ENCODE measurements around the gene STIMATE. TPM values are rescaled to one million over a fixed set of nuclear protein-coding genes. Genes with fewer than 3 reads are reported as not detected.

STIMATE gene
- total RNA-seq, 1 donor = 18.5 TPM

DNA sequence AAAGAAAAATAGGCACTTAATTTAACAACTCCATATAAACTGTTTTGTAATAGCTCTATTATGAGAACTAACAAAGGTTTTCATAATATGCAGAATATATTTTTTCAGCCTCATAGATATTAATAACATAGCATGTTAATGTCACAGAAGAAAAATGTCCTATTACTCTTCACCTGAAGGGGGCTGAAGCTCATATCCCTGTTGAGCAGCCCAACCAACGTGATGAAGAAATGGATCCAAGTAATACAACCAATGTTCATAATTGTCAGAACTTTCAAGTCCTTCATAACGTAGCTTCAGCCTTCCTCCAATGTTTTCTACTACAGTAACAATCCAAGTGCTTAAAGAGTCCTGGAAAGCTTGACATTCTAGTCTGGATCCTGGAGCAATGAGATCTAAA is 34.5 kb upstream of the STIMATE start:
- Histone ChIP-seq H3K9me3 (ENCODE audit: low read depth, low read length) (no peaks in the 10 kb centered on the region), H3K79me2 (ENCODE audit: insufficient read depth, low read length) (no peaks in the 10 kb centered on the region), H3K27ac (ENCODE audit: low read depth, low read length) (no peak overlapping the region), H3K4me3 (ENCODE audit: insufficient read depth, low read length) (no peak overlapping the region), H2AFZ (ENCODE audit: low read length) (no peak overlapping the region), H3K36me3 (ENCODE audit: insufficient read depth, low read length) (no peaks in the 10 kb centered on the region), H3K27me3 (ENCODE audit: insufficient read depth, low read length) (no peaks in the 10 kb centered on the region), H3K4me2 (ENCODE audit: insufficient read depth, low read length) (no peak overlapping the region), H3K4me1 (ENCODE audit: insufficient read depth, low read length) (no peaks in the 10 kb centered on the region), H4K20me1 (ENCODE audit: insufficient read depth, low read length) (peaks cover under 1% of the 10 kb centered on the region)
- no peak for DNase-seq (ENCODE audit: insufficient read length, low spot score, missing footprints)
- TF ChIP-seq, protein P1, sequence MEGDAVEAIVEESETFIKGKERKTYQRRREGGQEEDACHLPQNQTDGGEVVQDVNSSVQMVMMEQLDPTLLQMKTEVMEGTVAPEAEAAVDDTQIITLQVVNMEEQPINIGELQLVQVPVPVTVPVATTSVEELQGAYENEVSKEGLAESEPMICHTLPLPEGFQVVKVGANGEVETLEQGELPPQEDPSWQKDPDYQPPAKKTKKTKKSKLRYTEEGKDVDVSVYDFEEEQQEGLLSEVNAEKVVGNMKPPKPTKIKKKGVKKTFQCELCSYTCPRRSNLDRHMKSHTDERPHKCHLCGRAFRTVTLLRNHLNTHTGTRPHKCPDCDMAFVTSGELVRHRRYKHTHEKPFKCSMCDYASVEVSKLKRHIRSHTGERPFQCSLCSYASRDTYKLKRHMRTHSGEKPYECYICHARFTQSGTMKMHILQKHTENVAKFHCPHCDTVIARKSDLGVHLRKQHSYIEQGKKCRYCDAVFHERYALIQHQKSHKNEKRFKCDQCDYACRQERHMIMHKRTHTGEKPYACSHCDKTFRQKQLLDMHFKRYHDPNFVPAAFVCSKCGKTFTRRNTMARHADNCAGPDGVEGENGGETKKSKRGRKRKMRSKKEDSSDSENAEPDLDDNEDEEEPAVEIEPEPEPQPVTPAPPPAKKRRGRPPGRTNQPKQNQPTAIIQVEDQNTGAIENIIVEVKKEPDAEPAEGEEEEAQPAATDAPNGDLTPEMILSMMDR (IDR thresholded peaks at IDR 0.05; ENCODE audit: extremely low read depth, low read depth, low read length) = no peak

DNA sequence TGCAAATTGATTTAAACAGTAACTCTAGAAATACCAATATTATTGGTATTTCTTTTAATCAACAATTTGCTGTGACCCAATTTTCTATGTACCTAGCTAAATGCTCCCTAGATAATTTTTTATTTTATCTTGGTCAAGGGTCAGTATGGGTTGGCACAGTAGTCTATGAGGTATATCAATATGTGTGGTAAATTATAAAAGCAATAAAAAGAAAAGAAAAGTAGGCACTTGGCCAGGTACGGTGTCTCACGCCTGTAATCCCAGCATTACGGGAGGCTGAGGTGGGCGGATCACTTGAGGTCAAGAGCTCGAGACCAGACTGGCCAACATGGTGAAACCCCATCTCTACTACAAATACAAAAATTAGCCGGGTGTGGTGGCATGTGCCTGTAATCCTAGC is 34.0 kb upstream of the STIMATE start:
- no peaks in the 10 kb centered on the region for H3K4me1 ChIP-seq (ENCODE audit: insufficient read depth, low read length)
- no peak for DNase-seq (ENCODE audit: insufficient read length, low spot score, missing footprints)
- H3K27me3 ChIP-seq (ENCODE audit: insufficient read depth, low read length) = no peaks in the 10 kb centered on the region
- H3K9me3 ChIP-seq (ENCODE audit: low read depth, low read length) = no peaks in the 10 kb centered on the region
- no peak overlapping the region for H3K27ac ChIP-seq (ENCODE audit: low read depth, low read length)
- no peak overlapping the region for H2AFZ ChIP-seq (ENCODE audit: low read length)
- TF ChIP-seq, protein P1 (IDR thresholded peaks at IDR 0.05; ENCODE audit: extremely low read depth, low read depth, low read length) = no peak
- H3K4me3 ChIP-seq (ENCODE audit: insufficient read depth, low read length) = no peak overlapping the region
- H3K79me2 ChIP-seq (ENCODE audit: insufficient read depth, low read length) = no peaks in the 10 kb centered on the region
- no peak overlapping the region for H3K4me2 ChIP-seq (ENCODE audit: insufficient read depth, low read length)
- no peaks in the 10 kb centered on the region for H3K36me3 ChIP-seq (ENCODE audit: insufficient read depth, low read length)
- peaks cover 2% of the 10 kb centered on the region for H4K20me1 ChIP-seq (ENCODE audit: insufficient read depth, low read length)

DNA sequence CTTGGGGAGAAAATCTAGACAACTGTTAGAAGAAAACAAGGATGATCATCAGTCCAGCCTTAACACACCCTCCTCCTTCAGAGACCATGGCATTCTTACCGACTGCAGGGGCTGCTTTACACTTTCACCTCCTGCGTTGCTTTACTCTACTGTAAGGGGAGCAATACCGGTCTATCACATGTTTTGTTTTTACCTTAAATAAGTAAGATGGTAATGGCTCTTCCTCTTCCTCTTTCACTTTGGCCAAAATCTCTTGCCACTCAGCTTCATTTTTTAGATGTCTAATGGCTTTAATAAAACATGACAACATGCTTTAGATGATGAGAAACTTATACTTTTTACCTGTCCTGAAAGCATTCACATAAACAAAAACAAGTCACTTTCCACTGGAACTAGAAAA is 33.4 kb upstream of the STIMATE start:
- H3K27me3 ChIP-seq (ENCODE audit: insufficient read depth, low read length) = no peaks in the 10 kb centered on the region
- H4K20me1 ChIP-seq (ENCODE audit: insufficient read depth, low read length) = peaks cover 2% of the 10 kb centered on the region
- TF ChIP-seq, protein P1 (IDR thresholded peaks at IDR 0.05; ENCODE audit: extremely low read depth, low read depth, low read length) = no peak
- no peaks in the 10 kb centered on the region for H3K9me3 ChIP-seq (ENCODE audit: low read depth, low read length)
- no peak overlapping the region for H3K4me2 ChIP-seq (ENCODE audit: insufficient read depth, low read length)
- no peaks in the 10 kb centered on the region for H3K79me2 ChIP-seq (ENCODE audit: insufficient read depth, low read length)
- H3K4me1 ChIP-seq (ENCODE audit: insufficient read depth, low read length) = no peaks in the 10 kb centered on the region
- H2AFZ ChIP-seq (ENCODE audit: low read length) = no peak overlapping the region
- DNase-seq (ENCODE audit: insufficient read length, low spot score, missing footprints) = no peak
- H3K36me3 ChIP-seq (ENCODE audit: insufficient read depth, low read length) = no peaks in the 10 kb centered on the region
- no peak overlapping the region for H3K4me3 ChIP-seq (ENCODE audit: insufficient read depth, low read length)
- no peak overlapping the region for H3K27ac ChIP-seq (ENCODE audit: low read depth, low read length)

DNA sequence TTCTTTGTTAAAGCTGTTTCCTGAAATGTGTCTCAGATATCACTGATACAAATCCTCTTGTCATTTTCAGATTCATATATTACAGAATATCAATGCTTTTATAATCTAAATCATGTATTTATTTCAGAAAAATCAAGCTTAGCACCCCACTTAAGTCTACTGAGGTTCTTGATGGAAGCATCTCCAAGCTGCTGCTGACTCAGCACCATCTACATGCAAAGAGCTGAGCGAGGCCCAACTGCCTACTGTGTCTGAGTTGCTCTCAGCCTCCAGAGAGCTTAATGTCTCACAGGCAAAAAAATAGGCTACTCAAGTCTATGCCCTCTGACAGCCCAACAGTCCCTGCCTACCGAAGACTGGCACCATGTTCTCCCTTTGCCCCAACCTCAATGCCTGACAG is 29.2 kb upstream of the STIMATE start:
- no peak for DNase-seq (ENCODE audit: insufficient read length, low spot score, missing footprints)
- Histone ChIP-seq H3K79me2 (ENCODE audit: insufficient read depth, low read length) (no peaks in the 10 kb centered on the region), H3K27ac (ENCODE audit: low read depth, low read length) (no peak overlapping the region), H3K4me3 (ENCODE audit: insufficient read depth, low read length) (no peak overlapping the region), H2AFZ (ENCODE audit: low read length) (no peak overlapping the region), H3K36me3 (ENCODE audit: insufficient read depth, low read length) (no peaks in the 10 kb centered on the region), H3K9me3 (ENCODE audit: low read depth, low read length) (no peaks in the 10 kb centered on the region), H3K4me2 (ENCODE audit: insufficient read depth, low read length) (no peak overlapping the region), H3K4me1 (ENCODE audit: insufficient read depth, low read length) (no peaks in the 10 kb centered on the region), H4K20me1 (ENCODE audit: insufficient read depth, low read length) (peaks cover 2% of the 10 kb centered on the region), H3K27me3 (ENCODE audit: insufficient read depth, low read length) (no peaks in the 10 kb centered on the region)
- TF ChIP-seq, protein P1 (IDR thresholded peaks at IDR 0.05; ENCODE audit: extremely low read depth, low read depth, low read length) = no peak
